Stomach (tissue), 9 donors: ENCODE results near the gene TFF2. TPM values are rescaled to one million over a fixed set of nuclear protein-coding genes. Genes with fewer than 3 reads are reported as not detected.
A peak's percentile ranks its signal among the peaks of the same experiment; 100 is the strongest.

Experiments used
- DNase-seq, 2 donors: peaks; one replicate each; pipeline versions ENCODE4 v3.0.0 to v3.0.0-alpha.2; 2013 to 2019
- H3K27ac ChIP-seq, 5 donors: fragments of 200-600 bp in 4 of 5; sonication (generic) in 4 of 5; one replicate each; pipeline ENCODE4 v1.5.1; 2013 to 2019; ENCODE audit warnings: mild to moderate bottlenecking in 1 of 5, moderate library complexity in 1 of 5
- H3K27me3 ChIP-seq, 3 donors: fragments of 200-600 bp; sonication (generic); one replicate each; pipeline ENCODE4 v1.5.1; 2017 to 2019; ENCODE audit warnings: mixed run types in 1 of 3
- H3K36me3 ChIP-seq, 4 donors: fragments of 200-600 bp; sonication (generic); 1 replicate in 3 of 4; 2 replicates in 1 of 4; pipeline ENCODE4 v1.5.1; 2016 to 2019
- H3K4me1 ChIP-seq, 4 donors: fragments of 200-600 bp; sonication (generic); one replicate each; pipeline ENCODE4 v1.5.1; 2016 to 2019
- H3K4me3 ChIP-seq, 4 donors: fragments of 200-600 bp; sonication (generic) in 3 of 4; one replicate each; pipeline ENCODE4 v1.5.1; 2016 to 2019; ENCODE audit warnings: mild to moderate bottlenecking in 1 of 4
- H3K9me3 ChIP-seq, 4 donors: fragments of 200-600 bp; sonication (generic); one replicate each; pipeline ENCODE4 v1.5.1; 2016 to 2019
- EP300 ChIP-seq: sonication (generic); formaldehyde crosslinking; IDR thresholded peaks from one replicate; pipeline ENCODE4 v1.6.1; 2017; ENCODE audit warnings: antibody characterized with exemption
- POLR2A ChIP-seq, 4 donors: fragments of 450-650 bp; IDR thresholded peaks; one replicate each; pipeline ENCODE4 v1.6.1; 2016; ENCODE audit warnings: antibody characterized with exemption in 4 of 4, control low read depth in 2 of 4, mild to moderate bottlenecking in 1 of 4, moderate library complexity in 1 of 4
- POLR2AphosphoS5 ChIP-seq, 3 donors: sonication (generic); formaldehyde crosslinking; IDR thresholded peaks; one replicate each; pipeline ENCODE4 v1.6.1; 2016; ENCODE audit warnings: antibody characterized with exemption in 3 of 3
- WGBS, 5 donors: extraction: QIAGEN DNeasy Blood & Tissue Kit in 3 of 5; methylation state at CpG; one replicate each; pipeline versions ENCODE4 v1.1.5 to v1.1.7; 2013 to 2018; 5-methylcytosine and 5-hydroxymethylcytosine counted together
- intact Hi-C: fragments of 100-400 bp; cut with DNase I; formaldehyde crosslinking; loops from one replicate; pipeline ENCODE4 v1.15.1; 2023; ENCODE audit warnings: low total_unique reads
- polyA plus RNA-seq, 3 donors: library from polyadenylated mRNA; stranded (reverse); fragments of 200-250 nt; gene quantifications; one replicate each; pipeline ENCODE4 v1.2.3, GENCODE V29; 2013
- total RNA-seq, 5 donors: library from RNA; depleted of rRNA; stranded (reverse); fragments of >200 nt; gene quantifications; one replicate each; pipeline versions ENCODE4 v1.1.0 to v1.2.3, GENCODE V29; 2014 to 2016
- TF ChIP-seq, protein P1 (sequence below), 7 experiments: fragments of 450-650 bp in 4 of 7; fragments of 200-600 bp in 3 of 7; sonication (generic) in 3 of 7; IDR thresholded peaks; one replicate each; pipeline ENCODE4 v1.5.1; 2016 to 2019; ENCODE audit warnings: antibody characterized with exemption in 7 of 7, control low read depth in 2 of 7, mild to moderate bottlenecking in 1 of 7
- donor health status: healthy with polysubstance abuse.
- donor health status: Bipolar disorder and iron deficiency.
- donor health status: healthy.

The TFF2 gene
- total and polyA plus RNA-seq, 8 donors = 2.3 to 2,979 (median 1,062) TPM

GRCh38 chr21:42302794-42303193 lies 48.0 kb downstream of the TFF2 start:
- 63 to 82% (median 77%) methylated on average over 7 of the region's 7 CpGs for WGBS, 5 donors
- peaks cover 0 to 3% (median under 1%) of the 10 kb centered on the region in 4 donors for H3K36me3 ChIP-seq
- no peak for DNase-seq
- peaks cover 0 to 32% (median 0%) of the 10 kb centered on the region in 3 donors for H3K27me3 ChIP-seq
- H3K27ac ChIP-seq = peak overlapping the region in 1 of 5 donors; percentile 48
- intact Hi-C loops = loop anchor here (10.0 kb wide), 1 partner anchor 142 kb away; no protein-coding TSS in a partner anchor
- H3K4me3 ChIP-seq = no peak overlapping the region
- peaks cover 0 to 4% (median 0%) of the 10 kb centered on the region in 4 donors for H3K4me1 ChIP-seq
- TF ChIP-seq, protein P1, sequence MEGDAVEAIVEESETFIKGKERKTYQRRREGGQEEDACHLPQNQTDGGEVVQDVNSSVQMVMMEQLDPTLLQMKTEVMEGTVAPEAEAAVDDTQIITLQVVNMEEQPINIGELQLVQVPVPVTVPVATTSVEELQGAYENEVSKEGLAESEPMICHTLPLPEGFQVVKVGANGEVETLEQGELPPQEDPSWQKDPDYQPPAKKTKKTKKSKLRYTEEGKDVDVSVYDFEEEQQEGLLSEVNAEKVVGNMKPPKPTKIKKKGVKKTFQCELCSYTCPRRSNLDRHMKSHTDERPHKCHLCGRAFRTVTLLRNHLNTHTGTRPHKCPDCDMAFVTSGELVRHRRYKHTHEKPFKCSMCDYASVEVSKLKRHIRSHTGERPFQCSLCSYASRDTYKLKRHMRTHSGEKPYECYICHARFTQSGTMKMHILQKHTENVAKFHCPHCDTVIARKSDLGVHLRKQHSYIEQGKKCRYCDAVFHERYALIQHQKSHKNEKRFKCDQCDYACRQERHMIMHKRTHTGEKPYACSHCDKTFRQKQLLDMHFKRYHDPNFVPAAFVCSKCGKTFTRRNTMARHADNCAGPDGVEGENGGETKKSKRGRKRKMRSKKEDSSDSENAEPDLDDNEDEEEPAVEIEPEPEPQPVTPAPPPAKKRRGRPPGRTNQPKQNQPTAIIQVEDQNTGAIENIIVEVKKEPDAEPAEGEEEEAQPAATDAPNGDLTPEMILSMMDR (IDR thresholded peaks at IDR 0.05) = no peak
- TF ChIP-seq EP300 = no peak
- no peak for TF ChIP-seq POLR2AphosphoS5 (IDR thresholded peaks at IDR 0.05)
- TF ChIP-seq POLR2A (IDR thresholded peaks at IDR 0.05) = no peak
- H3K9me3 ChIP-seq = no peaks in the 10 kb centered on the region

DNA sequence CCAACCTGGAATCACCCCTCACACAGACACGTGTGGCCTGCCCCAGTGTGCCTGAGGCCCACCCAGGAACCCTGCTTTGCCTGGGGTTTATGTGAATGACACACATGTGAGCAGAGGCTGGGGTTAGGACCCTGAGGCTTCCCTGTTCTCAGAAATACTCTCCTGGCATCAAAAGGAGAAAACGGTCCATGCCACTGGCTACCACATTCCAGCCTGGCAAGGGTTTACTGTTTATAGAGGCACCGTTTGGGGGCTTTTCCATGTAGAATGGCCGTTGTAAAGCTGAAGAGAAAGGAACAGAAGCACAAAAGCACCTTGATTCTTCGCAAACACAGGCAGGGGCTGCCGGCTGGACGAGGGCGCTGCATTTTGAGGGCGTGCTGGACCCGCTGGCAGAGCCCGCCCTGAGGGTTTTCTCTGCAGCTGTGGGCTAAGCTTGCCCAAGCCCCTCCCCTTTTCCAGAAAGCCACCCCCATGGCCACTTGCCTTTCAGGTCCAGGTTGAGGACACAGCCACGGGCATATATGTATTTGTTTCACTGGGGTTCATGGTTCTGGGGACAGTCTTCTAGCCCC lies 48.6 kb downstream of the TFF2 start:
- Histone ChIP-seq H3K4me1 (peaks cover 0 to 4% (median 0%) of the 10 kb centered on the region in 4 donors), H3K27ac (peak overlapping the region in 3 of 5 donors; percentile 46 to 68 (median 48)), H3K9me3 (no peaks in the 10 kb centered on the region), H3K27me3 (peaks cover 0 to 26% (median 0%) of the 10 kb centered on the region in 3 donors), H3K4me3 (no peak overlapping the region), H3K36me3 (peaks cover 0 to 9% (median 6%) of the 10 kb centered on the region in 4 donors)
- TF ChIP-seq POLR2AphosphoS5 (IDR thresholded peaks at IDR 0.05) (no peak), POLR2A (IDR thresholded peaks at IDR 0.05) (no peak), EP300 (no peak)
- TF ChIP-seq, protein P1 (IDR thresholded peaks at IDR 0.05) = no peak
- WGBS, 5 donors = 52 to 71% (median 59%) methylated on average over 12 of the region's 12 CpGs
- intact Hi-C loops = loop anchor here (10.0 kb wide), 1 partner anchor 143 kb away; no protein-coding TSS in a partner anchor
- no peak for DNase-seq

- Histone ChIP-seq H3K4me1 (peaks cover 0 to 4% (median 0%) of the 10 kb centered on the region in 4 donors), H3K36me3 (peaks cover 0 to 15% (median 12%) of the 10 kb centered on the region in 4 donors), H3K9me3 (no peaks in the 10 kb centered on the region), H3K27me3 (peaks cover 0 to 20% (median 0%) of the 10 kb centered on the region in 3 donors), H3K4me3 (no peak overlapping the region), H3K27ac (peak overlapping the region in 4 of 5 donors; percentile 46 to 68 (median 52))
- TF ChIP-seq POLR2AphosphoS5 (IDR thresholded peaks at IDR 0.05) (no peak), EP300 (no peak), POLR2A (IDR thresholded peaks at IDR 0.05) (no peak)
- TF ChIP-seq, protein P1 (IDR thresholded peaks at IDR 0.05) = no peak
- DNase-seq = peak in 1 of 2 donors; percentile 54
- 66 to 83% (median 81%) methylated on average over 10 to 20 of the region's 20 CpGs for WGBS, 5 donors
- intact Hi-C loops = loop anchor here (10.0 kb wide), 1 partner anchor 143 kb away; no protein-coding TSS in a partner anchor
Observed at GRCh38 chr21:42301371-42302075, 49.3 kb downstream of the TFF2 start.

GRCh38 chr21:42300956-42301355 lies 49.8 kb downstream of the TFF2 start:
- no peak for TF ChIP-seq POLR2A (IDR thresholded peaks at IDR 0.05)
- intact Hi-C loops = loop anchor here (10.0 kb wide), 1 partner anchor 144 kb away; no protein-coding TSS in a partner anchor
- Histone ChIP-seq H3K27me3 (peaks cover 0 to 15% (median 0%) of the 10 kb centered on the region in 3 donors), H3K27ac (peak overlapping the region in 4 of 5 donors; percentile 42 to 68 (median 52)), H3K9me3 (no peaks in the 10 kb centered on the region), H3K36me3 (peaks cover 0 to 21% (median 18%) of the 10 kb centered on the region in 4 donors), H3K4me3 (no peak overlapping the region), H3K4me1 (peaks cover 0 to 4% (median 0%) of the 10 kb centered on the region in 4 donors)
- DNase-seq = no peak
- WGBS, 5 donors = 82 to 92% (median 89%) methylated on average over 9 of the region's 9 CpGs
